Sigmoid colon (tissue), 3 donors: ENCODE measurements around the gene FEN1.

Experiments
- POLR2A ChIP-seq, 2 donors: fragments of 450-650 bp; IDR thresholded peaks; one replicate each; pipeline ENCODE4 v1.6.1; 2016; ENCODE audit warnings: antibody characterized with exemption in 2 of 2, mild to moderate bottlenecking in 2 of 2, moderate library complexity in 2 of 2
- TF ChIP-seq, protein P1 (sequence below), 4 experiments: fragments of 450-650 bp in 3 of 4; fragments of 200-600 bp in 1 of 4; IDR thresholded peaks; one replicate each; pipeline ENCODE4 v1.5.1; 2016 to 2019; ENCODE audit warnings: antibody characterized with exemption in 4 of 4, mild to moderate bottlenecking in 3 of 4, moderate library complexity in 2 of 4

DNA sequence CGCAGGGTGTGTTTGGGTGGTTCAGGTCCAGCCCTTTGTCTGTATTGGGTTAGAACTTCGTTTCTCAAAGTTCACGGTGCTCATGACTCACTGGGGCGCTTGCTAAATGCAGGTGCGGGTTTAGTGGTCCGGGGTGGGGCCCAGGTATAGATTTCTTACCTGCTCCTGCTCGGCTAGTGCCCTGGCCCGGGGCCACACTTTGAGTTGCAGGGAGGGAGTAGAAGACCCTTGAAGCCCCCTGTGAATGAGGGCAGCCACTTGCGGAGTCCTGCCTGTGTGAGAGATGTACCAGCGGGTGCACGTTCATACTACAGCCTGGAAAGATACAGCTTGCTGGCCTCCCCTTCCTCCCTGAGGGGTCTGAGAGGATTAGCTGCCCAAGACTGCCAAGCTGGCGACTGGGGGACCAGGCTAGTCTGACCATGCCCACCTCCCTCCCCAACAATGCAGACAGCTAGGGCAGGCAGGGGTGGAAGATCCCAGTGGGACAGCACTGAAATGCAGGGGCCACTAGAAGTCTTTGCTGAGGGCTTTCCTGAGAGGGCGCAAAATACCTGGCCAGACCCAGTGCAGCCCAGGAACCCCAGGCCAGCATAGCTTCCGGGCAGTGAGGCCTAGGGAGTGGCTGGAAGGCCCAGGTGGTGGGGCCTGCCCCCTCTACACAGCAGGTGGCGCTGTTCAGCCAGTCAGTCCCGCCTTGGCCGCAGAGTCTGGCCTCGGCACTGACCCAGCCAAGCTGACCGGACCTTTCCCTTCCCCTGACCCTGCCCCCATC lies 45.3 kb upstream of the FEN1 start:
- TF ChIP-seq, protein P1, sequence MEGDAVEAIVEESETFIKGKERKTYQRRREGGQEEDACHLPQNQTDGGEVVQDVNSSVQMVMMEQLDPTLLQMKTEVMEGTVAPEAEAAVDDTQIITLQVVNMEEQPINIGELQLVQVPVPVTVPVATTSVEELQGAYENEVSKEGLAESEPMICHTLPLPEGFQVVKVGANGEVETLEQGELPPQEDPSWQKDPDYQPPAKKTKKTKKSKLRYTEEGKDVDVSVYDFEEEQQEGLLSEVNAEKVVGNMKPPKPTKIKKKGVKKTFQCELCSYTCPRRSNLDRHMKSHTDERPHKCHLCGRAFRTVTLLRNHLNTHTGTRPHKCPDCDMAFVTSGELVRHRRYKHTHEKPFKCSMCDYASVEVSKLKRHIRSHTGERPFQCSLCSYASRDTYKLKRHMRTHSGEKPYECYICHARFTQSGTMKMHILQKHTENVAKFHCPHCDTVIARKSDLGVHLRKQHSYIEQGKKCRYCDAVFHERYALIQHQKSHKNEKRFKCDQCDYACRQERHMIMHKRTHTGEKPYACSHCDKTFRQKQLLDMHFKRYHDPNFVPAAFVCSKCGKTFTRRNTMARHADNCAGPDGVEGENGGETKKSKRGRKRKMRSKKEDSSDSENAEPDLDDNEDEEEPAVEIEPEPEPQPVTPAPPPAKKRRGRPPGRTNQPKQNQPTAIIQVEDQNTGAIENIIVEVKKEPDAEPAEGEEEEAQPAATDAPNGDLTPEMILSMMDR (IDR thresholded peaks at IDR 0.05), result peak; percentile 44 to 80 (median 75)
- no peak for TF ChIP-seq POLR2A (IDR thresholded peaks at IDR 0.05)
